Transverse colon (tissue), 3 donors: ENCODE measurements around the gene SOX5.

Source experiments
- EP300 ChIP-seq: sonication (generic); formaldehyde crosslinking; IDR thresholded peaks from one replicate; pipeline ENCODE4 v1.6.1; 2017; ENCODE audit warnings: antibody characterized with exemption, low read depth
- POLR2A ChIP-seq: fragments of 450-650 bp; IDR thresholded peaks from one replicate; pipeline ENCODE4 v1.6.1; 2016; ENCODE audit warnings: antibody characterized with exemption, mild to moderate bottlenecking, moderate library complexity
- TF ChIP-seq, protein P1 (sequence below), 5 experiments: fragments of 200-600 bp in 3 of 5; fragments of 450-650 bp in 2 of 5; sonication (generic) in 3 of 5; IDR thresholded peaks; 1 replicate in 2 of 5; 2 replicates in 3 of 5; pipeline ENCODE4 v1.5.1; 2016 to 2017; ENCODE audit warnings: antibody characterized with exemption in 5 of 5, inconsistent platforms in 3 of 5, mild to moderate bottlenecking in 2 of 5, moderate library complexity in 1 of 5

- TF ChIP-seq, protein P1, sequence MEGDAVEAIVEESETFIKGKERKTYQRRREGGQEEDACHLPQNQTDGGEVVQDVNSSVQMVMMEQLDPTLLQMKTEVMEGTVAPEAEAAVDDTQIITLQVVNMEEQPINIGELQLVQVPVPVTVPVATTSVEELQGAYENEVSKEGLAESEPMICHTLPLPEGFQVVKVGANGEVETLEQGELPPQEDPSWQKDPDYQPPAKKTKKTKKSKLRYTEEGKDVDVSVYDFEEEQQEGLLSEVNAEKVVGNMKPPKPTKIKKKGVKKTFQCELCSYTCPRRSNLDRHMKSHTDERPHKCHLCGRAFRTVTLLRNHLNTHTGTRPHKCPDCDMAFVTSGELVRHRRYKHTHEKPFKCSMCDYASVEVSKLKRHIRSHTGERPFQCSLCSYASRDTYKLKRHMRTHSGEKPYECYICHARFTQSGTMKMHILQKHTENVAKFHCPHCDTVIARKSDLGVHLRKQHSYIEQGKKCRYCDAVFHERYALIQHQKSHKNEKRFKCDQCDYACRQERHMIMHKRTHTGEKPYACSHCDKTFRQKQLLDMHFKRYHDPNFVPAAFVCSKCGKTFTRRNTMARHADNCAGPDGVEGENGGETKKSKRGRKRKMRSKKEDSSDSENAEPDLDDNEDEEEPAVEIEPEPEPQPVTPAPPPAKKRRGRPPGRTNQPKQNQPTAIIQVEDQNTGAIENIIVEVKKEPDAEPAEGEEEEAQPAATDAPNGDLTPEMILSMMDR (IDR thresholded peaks at IDR 0.05) = no peak
- no peak for TF ChIP-seq POLR2A
- TF ChIP-seq EP300 = no peak
Measured at GRCh38 chr12:23889069-23889440, 60.4 kb downstream of the SOX5 start.
